ENCODE measurements around the gene RASAL1.

RASAL1 gene

DNA sequence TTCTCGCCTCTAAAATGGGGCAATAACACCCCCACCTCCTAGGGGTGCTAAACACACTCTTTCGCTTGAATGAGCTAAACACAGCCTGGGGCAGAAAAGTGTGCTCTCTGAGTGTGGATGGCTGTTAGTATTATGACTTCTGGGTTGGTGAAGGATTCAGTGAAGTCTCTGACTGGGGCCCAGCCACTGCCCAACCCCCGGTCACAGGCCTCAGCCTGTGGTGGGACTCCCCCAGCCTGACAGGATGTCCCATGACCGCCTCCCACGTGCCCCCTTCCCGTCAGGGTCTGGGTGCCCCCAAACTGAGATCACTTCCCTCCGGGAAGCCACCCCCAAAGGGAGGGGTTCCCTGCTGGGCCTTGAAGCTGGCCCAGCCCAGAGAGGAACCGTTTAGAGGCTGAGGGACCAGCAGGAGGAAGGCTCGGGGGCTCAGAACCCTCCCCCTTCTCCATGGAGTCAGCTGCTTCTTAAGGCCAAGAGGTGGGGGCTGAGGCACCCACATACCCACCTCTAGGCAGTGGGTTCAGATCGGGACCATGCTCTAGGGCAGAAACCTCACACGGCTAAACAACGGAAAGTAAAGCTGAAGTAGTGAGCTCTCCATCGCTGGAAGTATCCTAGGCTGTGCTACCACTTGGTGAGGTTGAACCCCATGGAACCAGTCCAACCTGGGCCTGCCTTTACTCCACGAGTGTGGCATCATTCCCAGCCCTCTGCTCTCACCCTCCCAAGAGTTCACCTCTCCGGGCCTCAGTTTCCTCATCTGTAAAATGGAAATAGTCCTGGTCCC is 65.2 kb downstream of the RASAL1 start:
- no peak for DNase-seq

DNA sequence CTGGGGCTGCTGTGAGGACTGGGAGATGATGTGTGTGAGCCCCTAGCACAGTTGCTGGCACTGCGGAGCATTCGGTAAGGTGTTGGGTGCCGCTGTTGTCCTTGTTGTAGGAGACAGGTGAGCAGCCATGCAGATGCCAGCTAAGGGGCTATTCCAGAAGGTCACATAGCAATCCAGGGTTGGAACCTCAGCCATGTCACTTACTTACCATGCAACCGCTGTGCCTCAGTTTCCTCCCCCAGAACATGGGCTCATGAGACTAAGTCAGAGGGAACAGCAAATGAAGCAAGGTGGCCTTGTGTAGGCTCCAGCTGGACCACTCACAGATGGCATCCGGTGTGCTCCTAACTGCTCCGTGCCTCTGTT is 65.8 kb downstream of the RASAL1 start:
- DNase-seq: no peak

DNA sequence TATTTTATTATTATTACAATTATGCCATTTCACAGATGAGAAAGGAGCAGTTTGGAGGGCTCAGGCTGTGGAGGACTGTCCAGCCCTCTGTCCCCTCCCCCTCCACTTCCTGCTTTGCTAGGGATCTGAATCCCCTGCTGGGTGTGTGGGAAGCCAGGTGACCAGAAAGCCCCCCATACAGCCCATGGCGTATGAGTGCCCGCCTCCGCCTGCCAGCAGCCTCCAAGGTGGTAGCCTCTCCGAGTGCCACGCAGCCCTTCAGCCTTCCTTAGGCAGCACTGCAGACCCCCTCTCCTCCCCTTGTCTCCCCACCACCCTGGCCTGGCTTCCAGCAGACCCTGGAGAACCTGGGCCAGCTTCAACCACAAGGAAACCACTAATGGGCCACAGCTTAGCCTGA is 66.4 kb downstream of the RASAL1 start:
- DNase-seq: no peak

DNA sequence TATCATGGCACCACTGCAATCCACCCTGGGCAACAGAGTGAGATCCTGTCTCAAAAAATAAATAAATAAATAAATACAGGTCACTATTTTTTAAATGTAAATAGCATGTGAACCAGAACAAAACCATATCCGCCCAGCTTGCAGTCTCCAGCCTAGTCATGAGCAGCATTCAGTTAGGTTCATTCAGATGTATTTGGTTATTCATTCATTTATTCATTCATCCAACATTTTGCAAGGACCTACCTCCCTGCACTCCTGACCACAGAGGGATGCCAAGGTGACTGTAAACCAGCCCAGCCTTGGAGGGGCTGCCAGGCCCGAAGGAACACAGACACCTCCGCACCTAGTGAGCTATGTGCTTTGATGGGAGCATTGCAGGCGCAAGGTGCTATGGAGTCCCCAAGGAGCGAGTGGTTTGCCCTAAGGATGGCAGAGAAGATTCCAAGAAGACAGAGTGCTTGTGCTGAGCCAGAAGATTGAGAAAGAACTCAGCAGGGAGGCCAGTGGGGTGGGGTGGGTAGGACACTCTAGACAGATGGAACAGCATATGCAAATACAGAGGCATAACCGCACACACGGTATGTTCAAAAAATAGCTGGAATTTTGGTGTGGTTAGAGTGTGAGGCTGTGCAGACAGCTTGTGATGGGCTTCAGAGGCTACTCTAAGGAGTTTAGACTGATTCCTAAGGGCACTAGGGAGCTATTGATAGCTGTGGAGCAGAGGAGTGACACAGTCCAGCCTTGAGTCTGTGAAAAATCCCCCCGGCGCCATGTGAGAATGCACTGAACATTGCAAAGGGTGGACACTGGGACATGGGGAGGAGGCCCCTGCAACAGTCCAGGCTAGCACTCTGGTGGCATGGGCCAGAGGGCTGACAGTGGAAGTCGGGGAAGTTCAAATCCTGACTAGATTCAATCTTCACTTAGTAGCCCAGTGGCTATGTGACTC is 67.3 kb downstream of the RASAL1 start:
- no peak for DNase-seq

DNA sequence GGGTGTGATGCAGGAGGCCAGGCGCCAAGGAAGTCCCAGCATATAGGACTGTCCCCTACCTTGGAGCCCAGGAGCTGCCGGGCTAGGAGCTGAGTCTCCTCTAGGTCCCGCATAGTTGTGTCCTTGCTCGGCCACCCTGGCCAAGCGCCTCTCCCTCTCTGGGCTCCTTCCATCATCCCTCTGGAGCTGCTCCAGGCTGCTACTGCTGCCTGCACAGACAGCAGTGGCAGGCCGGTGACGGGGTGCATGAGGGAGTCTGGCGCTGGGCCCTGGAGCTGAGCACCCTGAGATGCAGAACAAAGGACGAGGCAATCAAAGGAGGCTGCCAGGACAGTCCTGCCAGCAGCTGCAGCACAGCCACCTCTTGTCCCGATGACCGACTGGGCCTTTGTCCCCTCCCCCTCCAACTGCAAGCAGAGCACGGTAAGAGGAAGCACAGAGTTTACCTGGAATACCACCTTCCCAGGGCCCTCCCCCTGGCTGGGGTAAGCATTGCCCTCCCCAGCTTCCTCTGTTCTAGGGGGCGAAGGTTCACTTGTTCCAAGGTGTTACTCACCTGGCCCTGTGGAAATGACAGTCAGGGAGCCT is 68.7 kb downstream of the RASAL1 start:
- DNase-seq: no peak

DNA sequence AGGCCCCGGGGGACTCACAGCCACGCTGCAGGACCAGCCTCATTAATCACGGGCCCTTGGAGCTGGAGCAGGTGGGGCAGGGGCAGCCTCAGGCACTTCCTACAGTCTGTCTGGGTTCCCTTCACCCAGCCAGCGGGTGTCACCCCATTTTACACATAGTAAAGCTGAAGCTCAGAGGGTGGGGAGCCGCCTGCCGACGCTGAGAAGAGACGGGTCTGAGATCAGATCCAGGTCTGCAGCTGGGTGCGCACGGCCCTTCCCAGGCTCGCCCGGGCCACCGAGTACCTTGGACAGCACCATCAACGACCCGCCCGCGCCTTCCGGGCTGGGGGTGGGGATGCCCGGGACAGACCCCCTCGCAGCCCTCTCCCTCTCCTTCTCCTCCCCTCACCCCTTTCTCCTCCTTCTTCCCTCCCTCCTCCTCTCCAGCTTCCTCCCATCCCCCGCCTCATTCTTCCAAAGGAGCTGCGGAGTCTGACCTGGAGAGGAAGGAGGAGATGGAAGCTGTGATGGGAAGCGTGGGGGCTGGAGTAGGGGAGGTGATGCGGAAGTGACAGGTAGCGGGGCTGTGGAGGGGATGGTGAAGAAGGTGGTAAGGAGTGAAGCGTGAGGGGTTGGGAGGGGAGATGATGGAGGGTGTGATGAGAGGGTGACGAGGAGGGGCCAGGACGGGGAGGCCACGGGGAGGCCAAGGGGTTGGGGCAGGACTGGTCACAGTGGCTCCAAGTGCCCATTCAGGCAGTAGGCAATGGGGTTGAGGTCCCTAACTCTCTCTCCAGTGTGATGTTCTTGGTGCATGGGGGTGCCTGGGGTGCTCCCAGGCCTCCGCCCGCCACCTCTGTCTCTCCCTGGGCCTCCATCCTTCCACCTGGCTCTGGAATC is 70.2 kb downstream of the RASAL1 start:
- DNase-seq: no peak

DNA sequence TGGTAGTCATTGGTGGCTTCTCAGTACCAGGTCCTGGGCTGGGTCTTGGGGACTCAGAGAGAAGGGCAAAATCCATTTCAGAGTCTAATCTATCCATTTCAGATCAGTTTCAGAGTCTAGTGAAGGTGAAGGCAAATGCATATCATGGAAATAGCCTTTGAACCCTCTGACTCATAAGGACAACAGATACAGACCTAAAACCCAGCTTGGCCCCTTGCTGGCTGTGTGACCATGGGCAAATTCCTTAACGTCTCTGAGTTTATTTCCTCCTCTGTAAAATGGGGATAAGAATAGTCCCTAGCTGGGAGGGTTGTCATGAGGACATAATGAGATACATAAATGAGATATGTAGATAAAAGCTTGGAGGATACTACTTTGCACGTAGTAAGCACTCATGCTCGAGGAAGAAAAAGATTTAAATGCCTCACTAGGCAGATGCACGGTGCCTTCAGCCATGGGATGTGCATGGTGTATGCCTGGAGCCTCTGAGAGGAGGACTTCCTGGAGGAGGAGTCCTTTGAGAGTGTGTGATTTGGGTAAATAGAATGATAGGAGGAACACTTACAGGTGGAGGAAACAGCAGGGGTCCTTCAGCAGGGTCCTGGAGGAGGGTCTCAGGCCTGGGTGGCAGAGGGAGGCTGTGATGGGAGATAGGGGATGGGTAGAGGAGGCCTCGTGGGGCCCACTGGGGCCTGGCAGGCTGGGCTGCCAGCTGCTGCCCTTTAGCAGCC is 71.0 kb downstream of the RASAL1 start:
- no peak for DNase-seq

DNA sequence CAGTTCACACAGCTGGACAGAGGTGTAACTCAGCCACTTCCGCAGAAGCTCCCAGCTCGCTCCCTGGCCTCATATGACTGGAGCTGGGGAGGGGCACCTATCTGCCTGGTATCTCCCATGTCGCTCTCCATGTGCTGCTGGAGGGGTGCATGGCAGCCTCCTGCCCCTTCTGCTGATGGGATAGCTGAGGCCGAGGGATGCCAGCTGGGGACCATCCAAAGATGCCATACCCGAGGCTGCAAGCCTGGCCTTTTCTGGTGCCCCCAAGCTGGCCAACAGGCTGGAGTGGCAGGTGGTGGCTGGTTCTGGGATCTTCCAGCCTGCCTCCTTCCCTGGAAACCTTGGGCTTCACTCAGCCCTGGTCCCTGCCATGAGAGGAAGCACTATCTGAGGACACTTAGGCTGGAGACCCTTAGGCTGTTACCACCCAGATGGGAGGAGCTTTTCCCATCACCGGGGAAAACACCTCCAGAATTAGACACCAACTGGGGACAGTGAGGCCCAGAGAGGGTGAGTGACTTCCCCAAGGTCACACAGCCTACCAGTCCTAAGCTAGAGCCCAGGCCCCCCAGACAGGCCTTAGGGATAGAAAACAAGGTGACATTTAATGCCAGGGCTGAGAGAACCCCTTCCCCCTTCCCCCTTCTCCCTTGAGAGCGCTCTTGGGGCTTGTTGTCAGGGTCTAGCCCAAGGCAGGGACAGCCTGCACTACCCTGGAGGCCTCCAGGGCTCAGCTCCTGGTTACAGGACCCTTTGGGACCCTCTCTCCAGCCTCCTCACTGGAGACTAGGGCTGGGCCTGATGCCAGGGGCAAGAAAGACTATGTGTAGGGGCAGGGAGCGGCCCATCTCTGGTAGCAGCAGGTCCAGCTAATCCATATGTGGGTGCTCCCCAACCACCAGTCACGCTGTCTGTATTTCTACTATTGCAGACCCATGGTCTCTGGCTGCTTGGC is 71.9 kb downstream of the RASAL1 start:
- no peak for DNase-seq

DNA sequence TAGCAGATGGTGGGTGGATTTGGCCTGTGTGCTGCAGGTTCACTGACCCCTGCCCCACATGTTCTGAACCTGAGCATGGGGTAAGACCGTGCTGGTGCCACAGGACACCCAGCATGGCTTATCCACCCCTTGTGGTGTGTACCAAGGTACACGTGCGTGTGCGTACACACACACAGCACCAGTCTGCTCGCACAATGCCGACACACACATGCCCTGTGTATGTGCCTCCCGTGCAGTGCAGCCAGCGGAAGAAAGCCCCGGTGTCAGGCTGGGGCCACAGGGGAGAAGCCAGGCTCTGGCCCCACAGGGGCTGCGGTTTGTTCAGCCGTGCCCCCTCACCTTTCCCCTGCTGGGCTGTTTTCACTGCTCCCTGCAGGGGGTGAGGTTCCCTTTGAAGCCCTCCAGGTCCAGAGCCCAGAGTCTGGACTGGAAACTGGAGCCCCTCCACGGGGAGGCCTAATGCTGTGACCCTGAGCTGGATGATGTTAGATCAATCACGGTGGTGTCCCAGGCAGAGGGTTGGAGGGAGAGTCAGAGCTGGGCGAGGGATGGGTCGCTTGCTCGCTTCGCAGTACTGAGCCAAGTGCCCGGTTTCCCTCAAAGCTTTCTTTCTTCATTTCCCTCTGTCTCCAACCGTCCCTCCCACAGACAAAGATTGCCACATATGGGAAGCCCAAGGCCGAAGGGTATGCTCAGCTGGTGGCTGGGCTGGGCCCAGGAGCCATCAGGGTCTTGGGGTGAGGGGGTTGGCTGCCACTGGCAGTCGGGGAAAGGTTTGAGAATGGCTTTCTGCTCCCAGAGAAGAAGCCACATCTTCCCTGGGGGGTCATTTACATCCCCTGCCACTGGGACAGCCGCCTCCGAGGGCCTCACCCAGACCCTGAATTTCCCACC is 72.8 kb downstream of the RASAL1 start:
- DNase-seq: no peak

DNA sequence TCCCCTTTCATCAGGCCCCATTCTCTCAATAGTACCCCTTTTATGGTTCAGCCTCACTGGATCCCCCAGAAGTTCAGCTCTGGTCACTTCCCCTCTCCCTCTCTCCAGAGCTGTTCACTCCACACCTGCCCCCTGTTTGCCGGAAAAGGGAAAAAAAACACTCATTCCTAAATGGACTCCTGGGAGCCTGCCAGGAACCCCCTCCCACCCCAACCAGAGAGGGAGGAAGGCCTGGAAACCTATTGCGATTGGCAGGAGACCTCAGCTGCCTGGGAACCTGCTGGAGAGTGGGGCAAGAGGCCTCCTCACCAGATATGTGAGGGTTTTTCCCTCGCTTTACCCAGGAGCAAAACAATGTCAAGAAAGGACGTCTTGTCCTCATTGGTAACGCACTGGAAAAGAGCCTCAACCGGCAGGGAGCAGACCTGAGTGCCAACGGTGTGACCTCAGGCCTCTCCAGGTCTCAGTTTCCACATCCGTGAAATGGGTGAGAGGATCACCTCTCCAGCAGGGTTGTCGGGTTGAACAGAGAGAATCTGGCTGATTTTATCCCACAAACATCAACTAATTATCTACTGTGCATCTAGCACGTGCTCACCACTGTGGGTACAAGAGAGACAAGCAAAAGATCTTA is 74.4 kb downstream of the RASAL1 start:
- DNase-seq: no peak

DNA sequence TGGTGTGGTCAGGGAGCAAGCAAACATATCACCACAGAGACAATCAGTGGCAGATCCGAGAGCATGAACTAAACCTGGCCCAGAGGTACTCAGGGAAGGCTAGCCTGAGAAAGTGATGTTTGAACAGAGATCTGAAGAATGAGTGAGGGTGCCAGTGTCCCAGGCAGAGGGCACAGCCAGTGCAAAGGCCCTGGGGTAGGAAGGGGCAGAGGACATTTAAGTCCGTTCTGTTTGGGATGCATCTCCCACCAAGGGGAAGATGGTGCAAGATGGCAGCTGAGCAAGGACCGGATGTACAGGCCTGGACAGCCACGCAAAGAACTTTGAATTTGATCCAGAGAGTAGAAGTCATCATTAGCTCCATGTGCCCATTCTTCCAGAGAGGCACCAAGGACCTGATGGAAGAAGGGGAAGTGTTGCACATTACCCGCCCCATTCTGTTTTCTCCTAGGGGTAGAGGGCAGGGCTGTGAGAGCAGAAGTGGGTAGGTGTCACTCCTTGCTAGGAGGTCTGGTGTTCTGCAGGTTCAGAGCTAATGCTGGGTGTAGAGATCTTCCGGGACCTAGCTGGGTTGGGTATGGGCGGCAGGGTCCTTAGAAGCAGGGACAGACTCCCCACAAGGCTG is 75.1 kb downstream of the RASAL1 start:
- no peak for DNase-seq

DNA sequence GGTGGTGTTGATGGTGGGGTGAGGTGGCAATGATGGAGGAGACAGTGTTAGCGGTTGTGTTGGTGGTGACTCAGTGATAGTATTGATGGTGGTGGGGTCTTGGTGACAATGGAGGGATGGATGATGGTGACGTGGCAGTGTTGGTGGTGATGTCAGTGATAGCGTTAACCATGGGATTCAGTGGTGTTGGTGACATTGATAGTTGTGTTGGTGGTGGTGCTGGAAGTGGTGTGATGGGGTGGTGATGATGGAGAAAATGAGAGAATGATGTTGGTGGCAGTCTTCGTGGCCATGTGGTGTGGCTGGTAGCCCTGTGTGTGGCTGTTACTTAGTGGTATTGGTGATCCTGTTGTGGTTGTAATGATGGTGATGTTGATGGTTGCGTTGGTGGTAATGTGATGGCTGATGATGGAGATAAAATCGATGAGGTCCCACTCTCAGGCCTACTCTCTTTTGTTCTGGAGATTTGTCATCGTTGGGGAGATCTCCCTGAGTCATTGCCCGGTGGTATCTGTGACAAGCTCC is 76.4 kb downstream of the RASAL1 start:
- no peak for DNase-seq

DNA sequence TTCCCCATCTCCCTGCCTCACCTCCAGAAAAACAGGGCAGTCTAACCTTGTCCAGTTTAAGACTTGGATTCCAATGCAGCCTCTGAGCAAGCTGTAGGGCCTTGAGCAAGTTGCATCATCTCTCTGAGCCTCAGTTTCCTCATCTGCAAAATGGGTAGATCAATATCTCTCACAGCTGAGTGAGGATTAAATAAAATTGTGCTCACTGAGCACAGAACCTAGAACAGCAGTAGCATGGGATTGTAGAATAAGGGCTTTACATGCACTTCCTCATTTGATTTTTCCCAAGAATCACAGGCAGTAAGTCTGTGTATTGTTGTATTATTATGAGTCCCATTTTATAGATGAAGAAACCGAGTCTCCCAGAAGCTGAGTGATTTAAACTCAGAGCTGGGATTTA is 77.0 kb downstream of the RASAL1 start:
- no peak for DNase-seq

DNA sequence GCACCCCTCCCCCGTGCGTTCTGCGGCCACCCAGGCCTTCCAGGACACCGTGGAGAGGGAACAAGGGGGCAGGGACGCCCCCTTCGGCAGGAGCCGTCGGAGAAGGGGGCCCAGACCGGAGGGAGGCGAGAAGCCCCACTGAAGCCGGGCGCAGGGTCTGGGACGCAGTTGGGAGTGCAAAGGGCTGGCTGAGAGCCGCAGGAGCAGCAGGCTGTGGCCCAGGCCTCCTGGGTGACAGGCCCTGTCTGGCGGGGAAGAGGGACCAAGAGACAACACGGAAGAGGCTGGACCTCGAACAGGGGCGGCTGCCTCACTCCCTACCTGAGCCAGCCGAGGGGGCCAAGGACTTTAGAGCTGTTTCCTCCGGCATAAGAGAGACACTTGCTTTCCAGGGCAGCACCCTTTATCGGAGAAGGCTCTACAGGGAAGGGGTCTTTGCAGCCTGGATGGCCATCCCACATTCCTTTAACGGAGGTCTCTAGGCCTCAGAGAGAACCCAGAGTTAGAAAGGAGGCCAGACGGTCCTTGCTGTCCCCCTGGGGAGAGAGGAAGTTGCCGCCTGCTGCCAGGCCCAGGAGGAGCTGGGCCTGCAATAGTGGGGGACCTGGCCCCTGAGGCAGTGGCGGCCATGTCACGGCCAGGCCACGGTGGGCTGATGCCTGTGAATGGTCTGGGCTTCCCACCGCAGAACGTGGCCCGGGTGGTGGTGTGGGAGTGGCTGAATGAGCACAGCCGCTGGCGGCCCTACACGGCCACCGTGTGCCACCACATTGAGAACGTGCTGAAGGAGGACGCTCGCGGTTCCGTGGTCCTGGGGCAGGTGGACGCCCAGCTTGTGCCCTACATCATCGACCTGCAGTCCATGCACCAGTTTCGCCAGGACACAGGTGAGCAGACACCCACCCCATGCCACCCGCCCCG is 77.7 kb downstream of the RASAL1 start:
- DNase-seq: no peak

DNA sequence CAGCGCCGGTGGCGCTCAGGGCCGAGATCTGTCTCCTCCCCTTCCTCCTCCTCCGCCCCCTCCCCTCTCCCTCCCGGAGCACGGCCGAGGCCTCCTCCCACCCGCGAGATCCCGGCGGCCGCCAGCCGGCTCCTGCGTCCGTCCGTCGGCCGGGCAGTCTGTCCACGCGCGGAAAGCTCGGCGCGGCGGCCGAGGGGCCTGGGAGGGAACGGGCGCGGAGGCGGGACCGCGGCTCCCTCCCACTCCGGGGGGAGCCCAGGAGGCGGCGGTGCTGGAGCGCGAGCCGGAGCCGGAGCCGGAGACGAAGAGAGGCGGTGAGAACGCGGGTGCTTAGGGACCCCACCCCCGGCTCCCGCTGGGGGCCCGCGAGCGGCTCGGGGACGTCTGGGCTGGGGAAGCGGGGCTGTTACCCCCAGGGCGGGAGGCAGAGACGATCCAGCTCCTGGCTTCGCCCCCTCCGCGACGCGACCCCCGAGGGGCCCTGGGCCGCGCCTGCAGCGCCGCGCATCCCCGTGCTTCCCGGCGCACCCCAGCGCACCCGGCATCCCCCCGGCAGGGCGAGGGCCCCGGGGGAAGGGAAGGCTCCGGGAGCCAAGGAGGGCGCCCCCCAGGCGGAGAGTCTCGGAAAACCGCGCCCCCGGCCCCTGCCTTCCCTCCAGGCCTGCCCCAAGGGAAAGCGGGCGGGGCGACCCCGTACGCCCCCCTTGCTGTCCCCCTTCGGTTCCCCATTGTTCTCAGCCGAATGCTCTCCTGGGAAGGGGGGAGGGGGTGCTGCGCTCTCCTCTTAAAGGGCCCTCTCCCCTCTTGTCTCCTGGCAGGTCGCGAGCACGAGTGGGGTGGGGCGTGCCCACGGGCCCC is 78.7 kb downstream of the RASAL1 start, which contains the start of gene DTX1:
TSS of gene DTX1 (plus strand) at position 100 of the 858 bp plus-strand sequence. CDS start 1,463 bp downstream, outside the sequence.
- peak; percentile 36 to 47 for DNase-seq

DNA sequence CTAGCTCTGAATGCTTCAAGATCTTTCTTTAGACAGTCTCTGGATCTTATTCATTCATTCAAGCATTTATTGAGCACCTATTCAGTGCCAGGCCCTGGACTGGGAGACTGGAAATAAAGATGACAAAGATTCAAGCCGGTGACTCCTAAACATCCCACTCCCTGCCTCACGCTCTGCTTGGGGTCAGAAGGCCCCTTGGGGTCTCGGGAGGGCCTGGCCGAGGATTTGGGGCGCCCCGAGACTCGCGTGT is 79.3 kb downstream of the RASAL1 start:
- no peak for DNase-seq

All from activated CD4-positive, alpha-beta T cell treated with anti-CD3 and anti-CD28 coated beads, Interleukin-2, amount 50 U/mL, for 4 hours (primary cell).